ENCODE data around the gene DHX8.

The DHX8 gene

GRCh38 chr17:43548689-43549379 is 65.1 kb downstream of the DHX8 start:
- DNase-seq = no peak

- DNase-seq = peak; percentile 46
Measured at GRCh38 chr17:43549496-43549895, 65.7 kb downstream of the DHX8 start.

- no peak for DNase-seq
Measured at GRCh38 chr17:43550754-43551153, 67.0 kb downstream of the DHX8 start.

- DNase-seq = no peak
Measured at GRCh38 chr17:43552229-43552837, 68.6 kb downstream of the DHX8 start.

GRCh38 chr17:43553573-43553972 is 69.8 kb downstream of the DHX8 start:
- no peak for DNase-seq

GRCh38 chr17:43554857-43555256 is 71.1 kb downstream of the DHX8 start:
- DNase-seq = no peak

GRCh38 chr17:43556292-43556691 is 72.5 kb downstream of the DHX8 start:
- DNase-seq = no peak

GRCh38 chr17:43558805-43559160 is 75.0 kb downstream of the DHX8 start:
- DNase-seq = no peak

- DNase-seq = no peak
Measured at GRCh38 chr17:43559161-43559816, 75.5 kb downstream of the DHX8 start.

GRCh38 chr17:43560461-43561427 is 77.0 kb downstream of the DHX8 start:
- DNase-seq = no peak

GRCh38 chr17:43562679-43563599 is 79.2 kb downstream of the DHX8 start:
- no peak for DNase-seq

GRCh38 chr17:43563600-43564594 is 80.1 kb downstream of the DHX8 start:
- DNase-seq = no peak

- DNase-seq = no peak
Measured at GRCh38 chr17:43568506-43569082, 84.8 kb downstream of the DHX8 start.

GRCh38 chr17:43570518-43570928 is 86.7 kb downstream of the DHX8 start:
- no peak for DNase-seq

GRCh38 chr17:43572368-43572980 is 88.7 kb downstream of the DHX8 start:
- no peak for DNase-seq

GRCh38 chr17:43573579-43574321 is 90.0 kb downstream of the DHX8 start:
- DNase-seq = no peak

- DNase-seq = no peak
Measured at GRCh38 chr17:43574348-43574747, 90.6 kb downstream of the DHX8 start.

- no peak for DNase-seq
Measured at GRCh38 chr17:43574896-43575525, 91.2 kb downstream of the DHX8 start.

All from NCI-H1048 (cell line).